CD4-positive, alpha-beta T cell treated with Interleukin-1 beta for 1 hour (primary cell): ENCODE data around the gene ASXL2.
"Not testable (repeated sequence)": the region's sequence is repeated elsewhere in the genome, so short reads cannot be mapped to it uniquely, and the experiment has no call there.

Source experiments
- DNase-seq, 2 donors: peaks; one replicate each; pipeline ENCODE4 v3.0.0-alpha.2; 2020 to 2022

Gene ASXL2

DNA sequence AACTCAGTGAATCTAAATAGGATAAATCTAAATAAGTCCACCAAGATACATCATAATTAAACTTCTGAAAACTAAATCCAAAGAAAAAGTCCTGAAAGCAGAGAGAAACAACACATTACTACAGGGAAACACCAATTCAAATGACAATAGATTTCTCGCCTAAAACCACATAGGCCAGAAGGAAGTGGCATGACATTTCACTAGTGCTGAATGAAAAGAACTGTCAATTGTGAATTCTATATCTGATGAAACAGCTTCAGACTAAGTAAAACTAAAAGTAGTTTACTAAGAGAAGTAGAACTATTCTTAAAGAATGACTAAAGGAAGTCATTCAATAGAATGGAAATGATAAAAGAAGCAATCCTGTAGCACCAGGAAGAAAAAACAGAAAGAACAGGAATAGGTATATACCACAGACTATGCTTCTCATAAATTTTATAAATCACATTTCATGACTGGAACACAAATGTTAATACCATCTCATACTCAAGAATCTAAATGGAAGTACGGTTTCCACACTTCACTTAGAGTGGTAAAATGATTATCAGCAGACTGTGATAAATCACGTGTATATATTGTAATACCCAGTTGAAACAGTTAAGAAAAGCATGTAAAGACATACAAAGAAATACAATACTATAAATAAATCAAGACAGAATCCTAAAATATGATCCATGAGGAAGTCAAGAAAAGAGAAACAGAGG lies 46.4 kb downstream of the ASXL2 start:
- DNase-seq, result peak in 1 of 2 donors; percentile 25

DNA sequence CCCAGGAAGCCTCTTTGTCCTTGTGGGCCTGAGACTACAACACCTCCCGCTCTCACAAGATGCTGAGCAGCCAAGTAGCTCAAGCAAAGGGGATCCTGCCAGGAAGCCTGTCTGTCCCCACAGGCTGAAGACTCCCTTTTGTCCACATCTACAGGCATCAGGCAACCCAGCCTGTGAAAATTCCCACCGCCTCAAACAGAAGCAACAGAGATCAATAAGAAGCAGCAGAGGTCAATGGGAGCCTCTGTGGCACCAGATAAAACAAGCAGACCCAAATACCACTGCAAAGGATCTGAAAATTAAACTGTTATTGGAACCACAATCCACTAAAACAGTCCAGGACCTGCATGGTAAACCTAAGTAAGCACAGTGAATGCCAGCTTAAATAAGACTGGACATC lies 48.5 kb downstream of the ASXL2 start:
- no peak for DNase-seq

DNA sequence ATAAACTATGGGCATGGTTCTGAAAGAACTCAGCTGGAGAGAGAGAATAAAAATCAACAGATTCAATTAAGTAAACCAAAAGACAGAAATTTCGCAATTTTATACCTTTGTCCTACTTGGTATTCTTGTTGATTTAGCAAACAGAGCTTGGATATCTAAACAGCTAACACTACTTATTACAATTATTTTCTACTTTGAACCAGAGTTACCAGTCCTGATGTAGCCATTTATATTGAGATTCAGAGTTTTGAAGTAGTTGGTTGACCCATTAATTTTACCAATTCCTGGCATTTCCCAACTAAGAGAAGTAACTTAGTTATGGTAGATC lies 48.9 kb downstream of the ASXL2 start:
- DNase-seq, result no peak

DNA sequence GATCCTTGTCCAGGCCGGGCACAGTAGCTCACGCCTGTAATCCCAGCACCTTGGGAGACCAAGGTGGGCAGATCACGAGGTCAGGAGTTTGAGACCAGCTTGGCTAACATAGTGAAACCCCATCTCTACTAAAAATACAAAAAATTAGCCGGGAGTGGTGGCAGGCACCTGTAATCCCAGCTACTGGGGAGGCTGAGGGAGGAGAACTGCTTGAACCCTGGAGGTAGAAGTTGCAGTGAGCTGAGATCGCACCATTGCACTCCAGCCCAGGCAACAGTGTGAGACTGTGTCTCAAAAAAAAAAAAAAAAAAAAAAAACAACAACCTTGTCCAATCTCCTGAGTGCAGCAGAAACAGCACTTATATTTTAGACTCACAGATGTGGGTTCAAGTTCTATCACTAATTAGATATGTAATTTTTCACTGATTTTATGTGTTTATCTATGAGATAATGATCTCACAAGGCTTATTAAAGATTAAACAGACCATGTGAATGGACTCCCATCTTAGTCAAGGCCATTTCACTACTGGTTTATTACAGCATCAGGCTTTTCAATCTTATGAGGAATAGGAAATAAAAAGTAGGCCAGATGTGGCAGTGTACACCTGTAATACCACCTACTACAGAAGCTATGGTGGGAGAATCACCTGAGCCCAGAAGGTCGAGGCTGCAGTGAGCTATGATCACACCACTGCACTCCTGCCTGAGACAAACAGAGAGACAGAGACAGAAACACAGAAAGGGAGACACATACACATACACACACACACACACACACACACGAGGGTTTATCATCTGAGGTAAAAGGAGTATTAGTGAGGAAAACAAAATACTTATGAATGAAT lies 49.5 kb downstream of the ASXL2 start:
- not testable (repeated sequence) for DNase-seq

DNA sequence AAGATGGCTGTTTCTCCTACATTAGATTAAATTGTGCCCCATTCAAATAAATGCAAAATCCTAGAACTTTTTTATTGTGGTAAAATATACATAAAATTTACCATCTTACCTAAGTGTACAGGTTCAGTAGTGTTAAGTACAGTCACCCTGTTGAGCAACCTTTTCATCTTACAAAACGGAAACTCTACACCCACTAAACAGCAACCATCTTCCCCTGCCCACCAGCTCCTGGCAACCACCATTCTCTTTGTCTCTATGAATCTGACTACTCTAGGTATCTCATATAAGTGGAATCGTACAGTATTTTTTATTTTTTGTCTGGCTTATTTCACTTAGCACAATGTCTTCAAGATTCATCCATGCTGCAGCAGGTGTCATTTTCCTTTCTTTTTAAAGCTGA lies 53.0 kb downstream of the ASXL2 start:
- peak; percentile 13 to 50 for DNase-seq

DNA sequence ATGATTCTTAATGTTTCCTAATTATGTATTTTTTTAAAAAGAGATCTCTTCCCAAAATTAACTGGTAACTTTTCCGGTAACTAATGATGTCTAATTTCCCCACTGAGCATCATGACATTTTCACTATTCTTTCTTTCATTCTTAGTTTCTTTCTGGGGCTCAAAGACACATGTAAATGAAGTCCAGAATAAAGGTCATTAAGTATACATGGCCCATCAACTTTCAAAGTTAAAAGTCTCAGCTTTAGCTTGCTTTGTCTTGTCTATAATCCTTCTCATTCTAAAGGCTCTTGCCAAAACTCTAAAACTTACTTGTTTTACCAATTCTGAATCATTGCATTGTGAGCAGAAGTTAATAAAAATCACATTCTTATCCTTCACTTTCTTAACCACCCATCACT lies 53.6 kb downstream of the ASXL2 start:
- DNase-seq, result no peak

DNA sequence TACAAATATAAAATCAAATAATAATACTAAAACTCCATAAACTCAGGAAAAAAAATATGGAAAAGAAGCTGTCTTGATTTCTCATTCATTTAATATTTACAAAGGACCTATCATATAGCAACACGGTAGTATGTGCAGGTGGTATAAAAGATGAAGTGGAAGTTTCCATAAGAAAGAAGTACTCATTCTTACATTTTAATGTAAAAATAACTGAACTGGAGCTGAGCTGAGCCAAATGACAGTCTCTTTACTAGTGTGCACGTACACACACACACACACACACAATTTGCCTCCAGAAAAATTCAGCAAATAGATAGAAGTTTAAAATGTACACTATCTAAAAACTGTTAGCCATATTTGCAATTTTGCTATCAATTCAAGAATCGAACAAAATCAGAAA lies 54.1 kb downstream of the ASXL2 start:
- DNase-seq, result no peak

DNA sequence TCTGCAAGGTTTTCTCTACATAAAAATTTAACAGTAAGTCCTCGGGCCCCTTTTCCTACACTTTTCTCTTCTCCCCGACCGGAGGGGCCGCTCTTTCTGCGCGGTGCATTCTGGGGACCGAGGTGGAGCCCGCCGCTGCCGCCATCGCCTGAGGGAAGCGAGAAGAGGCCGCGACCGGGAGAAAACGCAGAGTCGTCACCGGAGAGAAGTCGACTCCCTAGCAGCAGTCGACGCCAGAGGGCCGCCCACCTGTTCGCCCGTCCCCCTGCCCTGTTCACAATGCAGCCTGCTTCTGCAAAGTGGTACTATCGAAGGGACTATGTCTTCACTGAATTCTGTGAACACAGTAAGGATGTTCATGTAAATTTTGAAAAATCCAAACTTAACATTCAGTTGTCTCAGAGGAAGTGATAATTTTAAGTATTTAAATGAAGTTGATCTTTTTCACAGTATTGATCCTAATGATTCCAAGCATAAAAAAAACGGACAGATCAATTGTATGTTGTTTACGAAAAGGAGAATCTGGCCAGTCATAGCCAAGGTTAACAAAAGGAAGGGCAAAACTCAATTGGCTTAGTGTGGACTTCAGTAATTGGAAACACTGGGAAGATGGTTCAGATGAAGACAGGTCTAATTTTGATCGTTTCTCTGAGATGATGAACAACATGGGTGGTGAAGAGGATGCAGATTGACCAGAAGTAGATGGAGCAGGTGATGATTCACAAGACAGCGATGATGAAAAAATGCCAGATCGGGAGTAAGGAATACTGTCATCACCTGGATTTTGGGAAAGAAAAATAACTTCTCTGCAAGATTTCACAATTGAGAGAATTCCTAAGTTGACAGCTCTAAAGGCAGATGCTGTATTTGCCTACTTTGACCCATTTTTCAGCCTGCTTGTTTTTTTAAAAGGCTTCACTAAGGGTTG lies 55.8 kb downstream of the ASXL2 start:
- peak; percentile 65 to 66 for DNase-seq

DNA sequence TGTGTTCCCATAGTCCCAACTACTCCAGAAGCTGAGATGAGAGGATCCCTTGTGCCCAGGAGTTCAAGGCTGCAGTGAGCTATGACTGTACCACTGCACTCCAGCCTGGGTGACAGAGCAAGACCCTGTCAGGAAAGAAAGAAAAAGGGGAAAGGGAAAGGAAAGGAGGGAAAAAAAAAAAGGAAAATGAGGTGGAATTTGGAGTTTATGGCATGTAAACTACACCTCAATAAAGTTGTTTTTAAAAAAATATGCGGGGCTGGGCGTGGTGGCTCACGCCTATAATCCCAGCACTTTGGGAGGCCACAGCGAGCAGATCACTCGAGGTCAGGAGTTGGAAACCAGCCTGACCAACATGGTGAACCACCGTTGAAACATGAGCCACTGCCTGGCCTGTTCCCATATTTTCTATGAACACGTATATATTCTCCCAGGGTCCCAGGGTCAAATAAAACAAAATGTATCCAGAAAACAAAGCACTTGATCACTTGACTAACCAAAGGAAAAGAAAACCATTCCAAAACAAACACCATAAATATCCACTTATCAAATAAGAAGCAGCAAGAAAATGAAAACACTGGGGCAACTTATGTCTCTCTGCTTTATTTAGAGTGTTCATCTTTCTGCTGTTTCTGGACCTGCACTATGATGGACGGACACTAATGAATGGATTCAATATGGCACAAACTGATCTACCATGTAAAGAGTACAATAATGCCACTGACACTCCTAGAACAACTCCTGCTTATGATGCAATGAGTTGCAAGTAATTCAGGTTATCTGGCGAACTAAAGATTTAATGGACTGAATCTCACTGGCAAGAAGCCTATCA lies 56.8 kb downstream of the ASXL2 start:
- no peak for DNase-seq

DNA sequence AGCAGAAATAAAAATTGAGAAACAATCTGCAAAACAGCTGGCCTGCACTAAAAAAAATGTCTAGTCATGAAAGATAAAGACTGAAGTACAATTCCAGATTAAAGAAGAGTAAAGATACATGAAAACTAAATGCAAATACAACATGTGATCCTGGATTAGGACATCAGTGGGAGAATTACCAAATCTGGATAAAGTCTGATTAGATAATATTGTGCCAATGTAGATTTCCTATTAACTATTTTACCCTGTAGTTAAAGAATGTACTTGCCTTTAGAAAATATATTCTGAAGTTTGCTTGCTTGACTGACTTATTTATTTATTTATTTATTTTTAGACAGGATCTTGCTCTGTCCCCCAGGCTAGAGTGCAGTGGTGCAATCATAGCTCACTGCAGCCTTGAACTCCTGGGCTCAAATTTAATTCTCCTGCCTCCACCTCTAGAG lies 58.7 kb downstream of the ASXL2 start:
- DNase-seq, result no peak

DNA sequence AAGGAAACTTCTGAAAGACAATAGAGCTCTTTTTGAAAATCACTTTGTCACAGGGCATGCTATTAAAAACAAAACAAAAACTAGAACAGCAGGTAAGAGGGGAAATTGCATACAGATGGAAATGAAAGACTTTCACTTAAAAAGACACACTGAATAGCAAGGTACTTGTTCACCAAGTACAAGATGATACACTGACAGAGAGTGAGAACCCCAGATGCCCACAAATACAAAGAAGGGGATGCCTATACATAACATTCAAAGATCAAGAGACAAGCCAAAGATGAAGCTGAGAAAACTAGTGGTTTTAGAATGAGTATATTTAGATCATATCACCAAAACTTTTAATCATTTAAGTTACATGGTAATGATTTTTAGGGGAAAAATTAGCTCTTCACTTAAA lies 60.7 kb downstream of the ASXL2 start:
- DNase-seq, result no peak

DNA sequence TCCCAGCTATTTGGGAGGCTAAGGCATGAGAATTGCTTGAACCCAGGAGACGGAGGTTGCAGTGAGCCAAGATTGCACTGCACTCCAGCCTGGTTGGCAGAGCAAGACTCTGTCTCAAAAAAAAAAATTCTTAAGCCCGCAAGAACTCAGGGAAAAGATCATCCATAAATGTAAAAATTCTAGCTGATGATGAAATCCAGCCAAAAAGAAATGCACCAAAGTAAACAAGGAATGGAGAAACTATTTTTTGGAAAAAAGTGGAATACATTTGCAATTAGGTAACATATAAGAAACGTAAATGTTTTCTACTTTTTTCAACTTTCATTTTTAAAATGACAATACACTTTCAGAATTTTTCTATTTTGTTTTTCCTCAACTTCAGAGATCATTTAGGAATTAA lies 61.3 kb downstream of the ASXL2 start:
- DNase-seq, result no peak

DNA sequence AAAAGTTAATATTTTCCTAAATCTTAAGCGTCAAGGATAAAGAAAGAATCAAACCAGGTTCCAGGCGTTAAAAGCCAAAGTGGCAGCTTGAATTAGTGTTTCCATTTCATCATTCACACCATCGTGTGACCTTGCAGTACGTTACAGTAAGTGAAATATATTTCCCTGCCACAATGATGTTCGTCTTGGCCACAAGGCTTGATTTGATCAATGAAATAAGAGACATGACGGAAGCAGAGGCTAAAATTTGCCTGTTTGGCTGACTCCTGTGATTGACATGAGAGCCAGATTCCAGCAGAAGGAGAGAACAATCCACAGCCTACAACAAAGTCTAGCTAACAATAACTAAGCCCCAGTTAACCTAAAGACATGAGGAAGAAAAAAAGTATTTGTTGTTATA lies 62.0 kb downstream of the ASXL2 start:
- no peak for DNase-seq

DNA sequence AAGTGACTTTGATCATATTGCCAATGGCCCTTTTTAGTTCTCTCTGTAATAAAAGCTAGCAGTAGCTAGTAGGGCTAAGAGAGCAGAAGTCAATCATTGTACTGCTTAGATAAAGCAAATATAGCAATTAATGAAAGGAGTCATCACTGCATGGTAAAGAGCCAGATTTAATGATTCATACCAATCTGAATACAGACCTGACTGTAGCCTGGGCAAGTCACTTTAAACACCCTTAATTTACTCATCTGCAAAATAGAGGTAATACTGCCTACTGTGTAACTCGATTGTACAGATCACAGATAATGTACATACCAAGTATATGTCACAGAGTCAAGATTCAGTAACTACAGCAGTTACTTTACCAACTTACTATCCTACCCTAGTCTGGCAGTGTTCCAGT lies 63.6 kb downstream of the ASXL2 start:
- DNase-seq, result no peak

DNA sequence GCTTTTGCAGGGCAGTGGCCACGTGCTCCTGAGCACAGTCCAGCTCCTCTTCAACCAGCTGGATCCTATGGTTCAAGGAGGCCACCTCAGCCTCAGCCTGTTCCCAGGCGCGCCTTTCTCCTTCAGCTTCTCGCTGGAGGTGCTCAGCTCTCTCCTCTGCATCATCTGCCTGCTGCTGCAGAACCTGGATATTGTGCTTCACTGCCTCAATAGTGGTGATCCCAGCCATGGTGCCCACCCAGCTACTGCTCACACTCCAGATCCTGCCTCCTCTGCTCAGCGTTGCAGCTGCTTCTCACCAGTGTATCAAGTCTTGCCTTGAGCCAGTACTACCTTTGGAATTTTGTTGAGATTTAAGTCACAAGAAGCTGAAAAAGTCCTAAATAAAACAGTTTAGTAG lies 67.9 kb downstream of the ASXL2 start:
- no peak for DNase-seq

DNA sequence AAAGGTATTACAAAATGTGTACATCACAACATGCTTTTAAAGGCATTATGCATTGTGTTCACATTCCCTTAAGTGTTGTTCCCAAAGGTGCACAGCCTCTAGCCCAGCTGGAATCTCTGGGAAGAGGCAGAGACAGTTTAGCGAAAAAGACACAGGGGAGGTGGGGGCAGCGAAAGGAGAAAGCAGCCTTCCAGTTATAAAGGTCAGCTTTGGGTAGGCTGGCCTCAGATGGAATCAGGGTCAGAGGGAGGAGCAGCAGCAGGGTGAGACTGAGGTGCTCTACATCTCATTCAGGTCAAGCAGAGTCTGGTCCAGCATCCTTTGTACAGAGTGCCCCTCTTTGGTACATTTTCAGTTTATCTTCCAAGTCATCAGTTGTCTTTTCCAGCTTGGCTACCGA lies 68.6 kb downstream of the ASXL2 start:
- no peak for DNase-seq

DNA sequence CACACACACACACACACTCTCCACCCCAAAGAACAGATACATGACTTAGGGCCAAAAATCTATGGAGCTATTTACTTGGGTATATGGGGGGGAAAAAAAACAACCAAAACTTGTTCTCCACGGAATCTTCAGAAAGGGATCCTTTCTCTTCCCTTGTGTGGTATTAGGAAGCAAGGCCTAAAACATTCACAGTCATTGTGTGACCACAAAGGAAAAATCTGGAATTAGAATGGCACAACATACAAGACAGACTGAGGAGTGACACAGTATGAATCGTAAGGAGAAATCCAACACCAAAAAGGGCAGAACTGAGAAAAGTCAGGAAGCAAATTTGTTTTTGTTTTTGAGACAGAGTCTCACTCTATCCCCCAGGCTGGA lies 70.3 kb downstream of the ASXL2 start:
- no peak for DNase-seq

DNA sequence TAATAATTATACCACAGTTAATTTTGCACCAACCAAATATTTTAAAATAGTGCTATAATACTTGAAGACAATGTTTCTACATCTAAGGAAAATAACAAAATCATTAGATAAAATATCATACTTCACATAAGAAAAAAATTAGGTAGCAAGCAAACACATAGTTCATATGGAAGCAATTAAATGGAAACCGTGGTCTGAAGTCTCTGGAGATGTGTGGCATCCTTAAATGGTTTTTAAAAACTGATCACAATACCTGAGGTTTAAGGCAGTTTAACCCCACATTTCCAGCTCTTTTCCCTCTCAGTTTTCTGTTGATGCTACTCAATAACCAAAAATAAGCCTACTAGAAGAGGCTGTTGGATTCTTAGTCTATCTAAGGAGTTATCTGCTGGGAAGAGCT lies 71.3 kb downstream of the ASXL2 start:
- no peak for DNase-seq

DNA sequence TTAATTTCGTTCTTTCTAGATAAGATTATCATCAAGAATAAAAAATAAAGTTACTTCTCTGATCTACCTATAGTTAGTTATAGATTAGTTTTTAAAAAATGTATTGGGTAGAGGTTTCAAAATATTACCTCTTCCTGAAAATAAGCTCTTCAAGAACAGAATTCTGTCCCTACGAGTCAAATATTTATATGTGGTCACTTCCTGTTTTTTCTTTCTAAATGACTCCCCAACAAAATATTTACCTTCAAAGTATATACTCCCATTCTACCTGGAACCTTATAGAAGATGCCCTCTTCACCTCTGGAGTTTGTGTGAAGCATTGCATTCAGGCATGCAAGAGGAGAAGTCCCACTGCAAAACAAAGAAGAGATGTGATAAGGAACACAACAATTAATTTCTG lies 72.3 kb downstream of the ASXL2 start:
- DNase-seq, result no peak

DNA sequence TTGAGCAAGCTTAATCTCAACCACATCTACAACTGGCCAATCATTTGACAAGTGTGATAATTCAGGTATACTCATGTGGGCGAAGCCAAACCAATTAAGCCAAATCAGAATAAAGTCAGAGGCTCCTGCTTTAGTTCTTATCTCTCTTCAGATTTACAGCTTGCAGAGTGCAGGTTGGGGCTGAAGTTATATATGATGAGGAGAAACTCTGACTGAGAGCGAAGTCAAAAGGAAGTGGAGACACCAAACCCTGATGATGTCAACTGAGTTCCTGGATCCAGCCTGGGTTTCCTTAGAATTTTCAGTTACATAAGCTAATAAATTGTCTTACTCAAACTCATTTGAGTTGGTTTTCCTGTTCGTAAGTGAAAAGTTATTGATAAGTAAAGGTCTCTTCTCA lies 73.9 kb downstream of the ASXL2 start:
- no peak for DNase-seq

DNA sequence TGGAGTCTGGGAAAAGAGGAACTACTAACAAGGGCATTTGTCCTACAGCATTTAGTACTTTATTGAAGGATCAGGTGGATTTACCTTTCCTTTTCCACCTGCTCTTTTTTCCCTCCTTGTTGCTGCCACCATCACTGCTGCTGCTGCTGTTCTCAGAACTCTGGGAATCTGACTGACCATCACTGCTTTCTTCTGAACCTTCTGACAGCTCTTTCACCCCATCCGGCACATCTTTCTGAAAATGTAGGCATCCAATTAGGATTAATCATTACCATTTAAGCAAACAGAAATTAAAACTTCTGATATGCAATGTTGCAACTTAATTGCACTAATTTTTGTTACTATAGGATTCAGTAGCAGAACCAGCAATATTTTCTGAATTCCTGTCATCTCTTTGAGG lies 79.0 kb downstream of the ASXL2 start:
- no peak for DNase-seq

DNA sequence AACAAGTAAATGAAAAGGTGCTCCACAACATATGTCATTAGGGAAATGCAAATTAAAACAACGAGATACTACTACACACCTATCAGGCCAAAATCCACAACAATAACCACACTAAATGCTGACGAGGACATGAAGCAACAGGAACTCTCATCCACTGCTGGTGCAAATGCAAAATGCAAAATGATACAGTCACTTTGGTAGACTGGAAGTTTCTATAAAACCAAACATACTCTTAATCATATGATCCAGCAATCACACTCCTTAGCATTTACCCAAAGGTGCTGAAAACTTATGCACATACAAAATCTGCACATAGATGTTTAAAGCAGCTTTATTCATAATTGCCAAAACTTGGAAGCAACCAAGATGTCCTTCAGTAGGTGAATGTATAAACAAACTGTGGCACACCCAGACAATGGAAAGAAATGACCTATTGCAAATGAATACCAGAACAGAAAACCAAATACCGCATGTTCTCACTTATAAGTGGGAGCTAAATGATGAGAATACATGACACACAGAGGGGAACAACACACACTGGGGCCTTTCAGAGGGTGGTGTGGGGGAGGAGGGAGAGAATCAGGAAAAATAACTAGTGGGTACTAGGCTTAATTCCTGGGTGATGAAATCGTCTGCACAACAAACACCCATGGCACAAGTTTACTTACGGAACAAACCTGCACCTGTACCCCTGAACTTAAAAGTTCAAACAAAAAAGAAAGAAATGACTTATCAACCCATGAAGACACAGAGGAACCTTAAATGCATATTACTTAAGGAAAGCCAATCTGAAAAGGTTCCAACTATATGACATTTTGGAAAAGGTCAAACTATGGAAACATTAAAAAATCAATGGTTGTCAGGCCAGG lies 80.4 kb downstream of the ASXL2 start:
- no peak for DNase-seq
